ENCODE data around the gene MAOA.

- TF ChIP-seq, protein P1, sequence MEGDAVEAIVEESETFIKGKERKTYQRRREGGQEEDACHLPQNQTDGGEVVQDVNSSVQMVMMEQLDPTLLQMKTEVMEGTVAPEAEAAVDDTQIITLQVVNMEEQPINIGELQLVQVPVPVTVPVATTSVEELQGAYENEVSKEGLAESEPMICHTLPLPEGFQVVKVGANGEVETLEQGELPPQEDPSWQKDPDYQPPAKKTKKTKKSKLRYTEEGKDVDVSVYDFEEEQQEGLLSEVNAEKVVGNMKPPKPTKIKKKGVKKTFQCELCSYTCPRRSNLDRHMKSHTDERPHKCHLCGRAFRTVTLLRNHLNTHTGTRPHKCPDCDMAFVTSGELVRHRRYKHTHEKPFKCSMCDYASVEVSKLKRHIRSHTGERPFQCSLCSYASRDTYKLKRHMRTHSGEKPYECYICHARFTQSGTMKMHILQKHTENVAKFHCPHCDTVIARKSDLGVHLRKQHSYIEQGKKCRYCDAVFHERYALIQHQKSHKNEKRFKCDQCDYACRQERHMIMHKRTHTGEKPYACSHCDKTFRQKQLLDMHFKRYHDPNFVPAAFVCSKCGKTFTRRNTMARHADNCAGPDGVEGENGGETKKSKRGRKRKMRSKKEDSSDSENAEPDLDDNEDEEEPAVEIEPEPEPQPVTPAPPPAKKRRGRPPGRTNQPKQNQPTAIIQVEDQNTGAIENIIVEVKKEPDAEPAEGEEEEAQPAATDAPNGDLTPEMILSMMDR (IDR thresholded peaks at IDR 0.05; ENCODE audit: borderline replicate concordance, extremely low read depth, low read length, poor library complexity, severe bottlenecking), result no peak
- TF ChIP-seq EZH2 (IDR thresholded peaks at IDR 0.05; ENCODE audit: borderline replicate concordance, low read depth, low read length, severe bottlenecking), result no peak
These were observed 88.2 kb downstream of the MAOA start for GRCh38 chrX:43744284-43744683.

Data from DND-41 (cell line).